Pancreas (tissue), 10 donors: ENCODE measurements around the gene ZNF597. TPM values are rescaled to one million over a fixed set of nuclear protein-coding genes. Genes with fewer than 3 reads are reported as not detected.

Experiments used
- ATAC-seq, 4 donors: fragments of 200-7000 bp; cut with Tn5 transposase; one replicate each; pipeline versions ENCODE4 v1.8.0 to v1.9.1; 2020; ENCODE audit warnings: mild to moderate bottlenecking in 4 of 4, moderate library complexity in 4 of 4
- DNase-seq, 6 donors: peaks; one replicate each; pipeline ENCODE4 v3.0.0-alpha.2; 2020
- FAIRE-seq: peaks from 2 replicates; lab custom pipeline; 2012; peaks lifted over from hg19 to GRCh38; lab: Jason Lieb, UNC
- H3K27ac ChIP-seq, 4 donors: fragments of 200-600 bp; sonication (generic); 1 replicate in 3 of 4; 2 replicates in 1 of 4; pipeline versions ENCODE4 v1.5.0 to v1.8.0; 2020
- H3K27me3 ChIP-seq, 4 donors: fragments of 200-600 bp; one replicate each; pipeline ENCODE4 v1.8.0; 2021
- H3K36me3 ChIP-seq, 3 donors: fragments of 200-600 bp; sonication (generic) in 1 of 3; one replicate each; pipeline versions ENCODE4 v1.5.0 to v1.8.0; 2020 to 2021
- H3K4me1 ChIP-seq, 3 donors: fragments of 200-600 bp; one replicate each; pipeline ENCODE4 v1.8.0; 2021
- H3K4me3 ChIP-seq, 4 donors: fragments of 200-600 bp; sonication (generic) in 2 of 4; one replicate each; pipeline versions ENCODE4 v1.5.0 to v1.8.0; 2020 to 2021
- H3K9me3 ChIP-seq, 4 donors: fragments of 200-600 bp; one replicate each; pipeline ENCODE4 v1.8.0; 2021
- WGBS, 2 donors: extraction: QIAGEN DNeasy Blood & Tissue Kit; methylation state at CpG; one replicate each; pipeline ENCODE4 v1.1.7; 2013; 5-methylcytosine and 5-hydroxymethylcytosine counted together
- intact Hi-C, 3 donors: fragments of 100-400 bp; cut with DNase I; formaldehyde crosslinking; loops; one replicate each; pipeline versions ENCODE4 v1.11.1 to v1.14.2; 2022
- microRNA-seq, 2 donors: library from miRNA; unstranded; fragments of <30 nt; microRNA quantifications; one replicate each; pipeline versions ENCODE4 to v1.1.0, GENCODE V29; 2019 to 2020
- polyA plus RNA-seq, 2 donors: library from polyadenylated mRNA; stranded (reverse); fragments of 200-250 nt; gene quantifications; one replicate each; pipeline ENCODE4 v1.2.3, GENCODE V29; 2013
- total RNA-seq, 6 donors: library from RNA; stranded (reverse); fragmentation: NEBNext Ultra II Directional in 4 of 6; extraction: Animal tissue kit (Norgen Biotek cat#: 25700) in 4 of 6; gene quantifications; one replicate each; pipeline versions ENCODE4 v1.2.1 to v1.2.4, GENCODE V29; 2021 to 2023
- TF ChIP-seq, protein P1 (sequence below), 4 donors: fragments of 200-600 bp; sonication (generic) in 3 of 4; IDR thresholded peaks; one replicate each; pipeline versions ENCODE4 v1.5.0 to v1.8.0; 2021; ENCODE audit warnings: antibody characterized with exemption in 4 of 4
- donor health status: healthy with polysubstance abuse.
- donor health status: DM: no; HTN: no; CAD: no; lungs with moderate emphysema.
- donor health status: DM: no; HTN: no; CAD: no.
- donor health status: control.
- donor health status: control.
- donor health status: Bipolar disorder and iron deficiency.
- donor health status: DM: yes; HTN: yes; CAD: no.
- donor health status: DM: no; HTN: no; CAD: no.
- donor health status: DM: no; HTN: no; CAD: no.
- donor health status: DM: yes; HTN: yes; CAD: no.

ZNF597 gene
- total and polyA plus RNA-seq, 8 donors = 0.53 to 1.6 (median 0.92) TPM

DNA sequence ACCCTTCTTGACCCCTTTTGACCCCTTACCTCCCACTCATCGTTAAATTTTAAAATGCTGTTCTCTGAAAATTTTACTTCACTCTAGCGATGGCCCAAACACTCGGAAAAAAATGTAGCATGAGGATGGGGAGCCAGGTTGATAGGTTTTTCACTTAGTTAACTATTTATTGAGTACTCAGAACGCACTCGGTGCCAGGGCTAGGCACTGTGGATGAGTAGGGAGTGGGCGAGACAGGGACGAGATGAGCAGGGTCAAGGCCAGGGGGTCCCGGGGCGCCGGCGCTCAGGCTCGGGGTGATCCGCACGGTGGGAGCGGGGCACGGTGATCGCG, 42.9 kb downstream of the ZNF597 start:
- ATAC-seq (no peak), DNase-seq (no peak), FAIRE-seq (no peak)
- Histone ChIP-seq H3K27ac (peak overlapping the region; percentile 53 to 63 (median 60)), H3K4me3 (peak overlapping the region; percentile 75 to 96 (median 88)), H3K27me3 (no peaks in the 10 kb centered on the region), H3K36me3 (peaks cover 2 to 15% (median 6%) of the 10 kb centered on the region in 3 donors), H3K9me3 (no peaks in the 10 kb centered on the region), H3K4me1 (peaks cover 0 to 14% (median 0%) of the 10 kb centered on the region in 3 donors)
- TF ChIP-seq, protein P1, sequence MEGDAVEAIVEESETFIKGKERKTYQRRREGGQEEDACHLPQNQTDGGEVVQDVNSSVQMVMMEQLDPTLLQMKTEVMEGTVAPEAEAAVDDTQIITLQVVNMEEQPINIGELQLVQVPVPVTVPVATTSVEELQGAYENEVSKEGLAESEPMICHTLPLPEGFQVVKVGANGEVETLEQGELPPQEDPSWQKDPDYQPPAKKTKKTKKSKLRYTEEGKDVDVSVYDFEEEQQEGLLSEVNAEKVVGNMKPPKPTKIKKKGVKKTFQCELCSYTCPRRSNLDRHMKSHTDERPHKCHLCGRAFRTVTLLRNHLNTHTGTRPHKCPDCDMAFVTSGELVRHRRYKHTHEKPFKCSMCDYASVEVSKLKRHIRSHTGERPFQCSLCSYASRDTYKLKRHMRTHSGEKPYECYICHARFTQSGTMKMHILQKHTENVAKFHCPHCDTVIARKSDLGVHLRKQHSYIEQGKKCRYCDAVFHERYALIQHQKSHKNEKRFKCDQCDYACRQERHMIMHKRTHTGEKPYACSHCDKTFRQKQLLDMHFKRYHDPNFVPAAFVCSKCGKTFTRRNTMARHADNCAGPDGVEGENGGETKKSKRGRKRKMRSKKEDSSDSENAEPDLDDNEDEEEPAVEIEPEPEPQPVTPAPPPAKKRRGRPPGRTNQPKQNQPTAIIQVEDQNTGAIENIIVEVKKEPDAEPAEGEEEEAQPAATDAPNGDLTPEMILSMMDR (IDR thresholded peaks at IDR 0.05) = no peak
- intact Hi-C loops = no loop called here
- 1 to 2% methylated on average over 18 of the region's 18 CpGs for WGBS, 2 donors

DNA sequence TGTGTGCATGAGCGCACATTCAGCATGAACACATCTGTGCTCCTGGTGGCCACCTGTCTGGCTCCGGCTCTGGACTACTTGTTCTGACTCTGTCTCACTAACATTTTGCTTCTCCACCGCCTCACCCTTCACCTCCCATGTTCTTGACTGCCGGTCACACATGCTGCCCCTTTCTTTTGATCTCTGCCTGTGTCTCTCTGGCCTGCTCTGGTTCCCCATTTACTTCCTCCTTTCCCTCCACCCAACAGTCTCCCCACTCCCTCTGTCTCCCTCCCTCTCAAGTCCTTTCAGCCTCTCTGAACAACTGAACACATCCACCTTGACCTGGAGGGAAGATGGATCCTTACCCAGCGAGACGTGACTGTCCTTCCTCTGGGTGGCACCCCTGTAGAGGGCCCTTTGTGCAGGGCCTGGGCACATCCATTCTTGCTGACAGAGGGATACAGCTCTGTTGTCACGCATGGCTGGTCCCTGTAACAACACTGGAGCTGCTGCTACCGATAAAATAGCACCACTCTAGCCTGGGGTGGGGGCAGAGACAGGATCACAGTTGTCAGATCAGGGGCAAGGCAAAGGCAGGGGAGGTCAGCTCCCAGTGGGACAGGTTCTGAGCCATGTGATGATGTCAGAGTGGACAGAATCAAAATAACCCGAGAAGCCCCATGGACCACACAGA, 53.5 kb downstream of the ZNF597 start:
- TF ChIP-seq, protein P1 (IDR thresholded peaks at IDR 0.05) = no peak
- Histone ChIP-seq H3K4me1 (no peaks in the 10 kb centered on the region), H3K9me3 (peaks cover 0 to 3% (median 0%) of the 10 kb centered on the region in 4 donors), H3K27ac (no peak overlapping the region), H3K4me3 (no peak overlapping the region), H3K27me3 (no peaks in the 10 kb centered on the region), H3K36me3 (peaks cover 0 to 43% (median 25%) of the 10 kb centered on the region in 3 donors)
- intact Hi-C loops = loop anchor here in 1 of 3 donors (10.0 kb wide), 1 partner anchor 75 kb away; no protein-coding TSS in a partner anchor
- 97 to 99% methylated on average over 9 of the region's 9 CpGs for WGBS, 2 donors
- no peak for DNase-seq
- FAIRE-seq = no peak
- no peak for ATAC-seq

DNA sequence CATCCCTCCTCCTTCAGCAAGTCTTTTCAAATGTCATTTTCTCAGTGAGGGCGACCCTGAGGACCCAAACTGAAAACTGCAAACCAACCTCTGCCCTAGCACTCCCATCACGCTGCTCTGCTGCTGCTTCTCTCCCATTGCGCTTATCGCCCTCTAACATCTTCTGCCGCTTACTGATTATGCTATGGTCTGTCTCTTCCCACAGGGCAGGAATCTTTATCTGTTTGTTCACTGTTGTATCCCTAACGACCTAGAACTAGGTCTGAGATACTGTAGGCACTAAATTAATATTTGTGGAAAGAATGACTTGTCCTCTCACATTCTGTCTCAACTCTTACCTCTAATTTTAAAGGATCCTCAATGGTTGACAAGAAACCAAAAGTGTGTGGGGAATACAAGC, 55.0 kb downstream of the ZNF597 start:
- TF ChIP-seq, protein P1 (IDR thresholded peaks at IDR 0.05) = no peak
- no peaks in the 10 kb centered on the region for H3K27me3 ChIP-seq
- 92 to 96% methylated on average over 6 of the region's 6 CpGs for WGBS, 2 donors
- no peaks in the 10 kb centered on the region for H3K4me1 ChIP-seq
- FAIRE-seq = no peak
- peaks cover 0 to 15% (median 2%) of the 10 kb centered on the region in 4 donors for H3K9me3 ChIP-seq
- no peak for DNase-seq
- intact Hi-C loops = loop anchor here in 1 of 3 donors (10.0 kb wide), 1 partner anchor 74 kb away; no protein-coding TSS in a partner anchor
- H3K27ac ChIP-seq = no peak overlapping the region
- H3K4me3 ChIP-seq = no peak overlapping the region
- peaks cover 12 to 55% (median 36%) of the 10 kb centered on the region in 3 donors for H3K36me3 ChIP-seq
- no peak for ATAC-seq

DNA sequence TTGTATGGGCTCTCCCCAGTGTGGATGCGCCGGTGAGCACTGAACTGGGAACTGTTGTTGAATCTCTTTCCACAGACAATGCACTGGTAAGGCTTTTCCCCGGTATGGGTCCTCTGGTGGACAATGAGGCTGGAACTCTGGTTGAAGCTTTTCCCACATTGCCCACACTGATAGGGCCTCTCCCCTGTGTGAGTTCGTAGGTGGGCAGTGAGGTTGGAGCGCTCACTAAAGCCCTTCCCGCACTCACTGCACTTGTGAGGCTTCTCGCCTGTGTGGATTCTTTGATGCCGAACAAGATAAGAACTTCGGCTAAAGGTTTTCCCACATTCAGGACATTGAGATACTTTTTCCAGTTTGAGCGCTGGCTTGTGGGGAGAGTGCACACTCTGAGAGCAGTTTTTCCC, 60.3 kb downstream of the ZNF597 start:
- TF ChIP-seq, protein P1 (IDR thresholded peaks at IDR 0.05) = no peak
- no peak for FAIRE-seq
- intact Hi-C loops = loop anchor here in 1 of 3 donors (10.0 kb wide), 1 partner anchor 68 kb away; no protein-coding TSS in a partner anchor
- 98% methylated on average over 10 of the region's 10 CpGs for WGBS, 2 donors
- Histone ChIP-seq H3K27ac (no peak overlapping the region), H3K9me3 (peaks cover 0 to 42% (median 9%) of the 10 kb centered on the region in 4 donors), H3K4me1 (no peaks in the 10 kb centered on the region), H3K36me3 (peaks cover 21 to 49% (median 26%) of the 10 kb centered on the region in 3 donors), H3K27me3 (no peaks in the 10 kb centered on the region), H3K4me3 (no peak overlapping the region)
- no peak for ATAC-seq
- DNase-seq = no peak

Small RNAs within 50 kb of the gene (microRNA-seq; reads per million reads assigned to microRNA genes)
- gene MIR6126 = 0 reads per million in 2 donors

Other genes with a start within 250 kb of the ZNF597 start
- 1 to 10 TPM; 1.5 to 3.7 (median 2.2) TPM for gene ZNF200, start 208.3 kb downstream of the ZNF597 start, total RNA-seq
- 1 to 10 TPM; 2.9 to 3.5 TPM for gene ZNF200, start 208.3 kb downstream of the ZNF597 start, polyA plus RNA-seq
- 1 to 10 TPM in 1 of 6 donors, under 1 TPM in 4, not detected in 1; 0.20 to 1.1 (median 0.78) TPM for gene MEFV, start 186.9 kb downstream of the ZNF597 start, total RNA-seq
- gene MEFV, start 186.9 kb downstream of the ZNF597 start, polyA plus RNA-seq = under 1 TPM; 0.05 to 0.23 TPM
- 10 to 100 TPM in 4 of 6 donors, 1 to 10 TPM in 2; 9.2 to 15.4 (median 10.9) TPM for gene ZNF263, start 160.0 kb downstream of the ZNF597 start, total RNA-seq
- 10 to 100 TPM; 10.6 to 20.8 TPM for gene ZNF263, start 160.0 kb downstream of the ZNF597 start, polyA plus RNA-seq
- gene TIGD7, start 138.1 kb downstream of the ZNF597 start, total RNA-seq = 1 to 10 TPM; 1.3 to 3.6 (median 2.4) TPM
- gene TIGD7, start 138.1 kb downstream of the ZNF597 start, polyA plus RNA-seq = 1 to 10 TPM; 1.9 to 3.3 TPM
- 10 to 100 TPM in 4 of 6 donors, 1 to 10 TPM in 2; 6.7 to 17.1 (median 10.6) TPM for gene ZNF75A, start 138.0 kb downstream of the ZNF597 start, total RNA-seq
- gene ZNF75A, start 138.0 kb downstream of the ZNF597 start, polyA plus RNA-seq = 10 to 100 TPM; 18.2 to 27.5 TPM
- under 1 TPM in 2 of 6 donors, not detected in 4; 0.16 TPM for gene OR2C1, start 87.6 kb downstream of the ZNF597 start, total RNA-seq
- under 1 TPM in 1 of 2 donors, not detected in 1; 0.05 TPM for gene OR2C1, start 87.6 kb downstream of the ZNF597 start, polyA plus RNA-seq
- gene ZSCAN32, start 42.5 kb downstream of the ZNF597 start, total RNA-seq = 1 to 10 TPM; 3.7 to 7.0 (median 6.8) TPM
- gene ZSCAN32, start 42.5 kb downstream of the ZNF597 start, polyA plus RNA-seq = 1 to 10 TPM; 4.7 to 9.4 TPM
- gene ZNF174, start 42.3 kb downstream of the ZNF597 start, total RNA-seq = 1 to 10 TPM; 2.2 to 5.1 (median 3.3) TPM
- gene ZNF174, start 42.3 kb downstream of the ZNF597 start, polyA plus RNA-seq = 1 to 10 TPM; 3.5 to 4.2 TPM
- 10 to 100 TPM; 22.8 to 32.4 (median 24.9) TPM for gene NAA60, start 176 bp upstream of the ZNF597 start, total RNA-seq
- gene NAA60, start 176 bp upstream of the ZNF597 start, polyA plus RNA-seq = 10 to 100 TPM; 39.3 to 41.4 TPM
- not detected for gene C16orf90, start 52.0 kb upstream of the ZNF597 start, total RNA-seq
- gene C16orf90, start 52.0 kb upstream of the ZNF597 start, polyA plus RNA-seq = not detected
- gene CLUAP1, start 57.5 kb upstream of the ZNF597 start, total RNA-seq = 10 to 100 TPM in 5 of 6 donors, 1 to 10 TPM in 1; 9.9 to 19.1 (median 11.0) TPM
- 1 to 10 TPM; 6.8 to 6.9 TPM for gene CLUAP1, start 57.5 kb upstream of the ZNF597 start, polyA plus RNA-seq
- under 1 TPM; 0.12 to 0.87 (median 0.51) TPM for gene NLRC3, start 133.9 kb upstream of the ZNF597 start, total RNA-seq
- gene NLRC3, start 133.9 kb upstream of the ZNF597 start, polyA plus RNA-seq = under 1 TPM; 0.34 to 0.40 TPM
- 1 to 10 TPM in 5 of 6 donors, under 1 TPM in 1; 0.95 to 2.8 (median 1.5) TPM for gene SLX4, start 168.1 kb upstream of the ZNF597 start, total RNA-seq
- 1 to 10 TPM; 2.2 to 3.4 TPM for gene SLX4, start 168.1 kb upstream of the ZNF597 start, polyA plus RNA-seq
- 10 to 100 TPM; 14.6 to 36.9 (median 20.6) TPM for gene DNASE1, start 211.2 kb upstream of the ZNF597 start, total RNA-seq
- 10 to 100 TPM; 16.0 to 28.1 TPM for gene DNASE1, start 211.2 kb upstream of the ZNF597 start, polyA plus RNA-seq